Prostate gland (tissue), 2 donors: ENCODE data around the gene PCED1A.

Experiments
- CTCF ChIP-seq, 4 experiments: fragments of 200-600 bp in 2 of 4; fragments of 450-650 bp in 2 of 4; sonication (generic) in 2 of 4; IDR thresholded peaks; 1 replicate in 3 of 4; 2 replicates in 1 of 4; pipeline ENCODE4 v1.5.1; 2016 to 2019; ENCODE audit warnings: antibody characterized with exemption in 4 of 4, mild to moderate bottlenecking in 2 of 4, moderate library complexity in 2 of 4
- POLR2A ChIP-seq: fragments of 450-650 bp; IDR thresholded peaks from one replicate; pipeline ENCODE4 v1.6.1; 2016; ENCODE audit warnings: antibody characterized with exemption, mild to moderate bottlenecking
- POLR2AphosphoS5 ChIP-seq: sonication (generic); formaldehyde crosslinking; IDR thresholded peaks from one replicate; pipeline ENCODE4 v1.6.1; 2017; ENCODE audit warnings: antibody characterized with exemption

DNA sequence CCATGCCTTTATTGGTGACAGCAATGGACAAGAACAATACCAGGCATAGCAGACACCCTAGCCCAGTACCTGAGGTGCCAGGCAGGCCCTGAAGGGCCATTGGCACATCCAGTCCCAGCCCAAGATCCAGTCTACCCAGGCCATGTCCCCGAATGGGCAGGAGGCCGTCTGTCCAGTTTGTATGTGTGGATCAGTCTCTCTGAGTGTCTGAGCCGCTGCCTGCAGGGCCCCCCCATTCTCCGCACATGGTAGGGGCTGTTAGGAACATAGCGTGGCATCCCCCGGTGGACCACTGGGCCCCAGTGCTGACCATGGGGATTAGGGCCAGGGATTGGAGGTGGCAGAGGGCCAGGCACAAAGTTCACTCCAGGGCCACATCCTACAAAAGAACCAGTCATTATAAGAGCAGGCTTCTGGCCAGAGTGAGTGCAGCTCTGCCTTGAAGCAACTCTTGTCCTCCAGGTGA is 5.1 kb downstream of the PCED1A start:
- TF ChIP-seq POLR2A (no peak), CTCF (IDR thresholded peaks at IDR 0.05) (no peak), POLR2AphosphoS5 (no peak)
